ENCODE measurements around the gene ACYP1. TPM values are rescaled to one million over a fixed set of nuclear protein-coding genes. Genes with fewer than 3 reads are reported as not detected.

The ACYP1 gene
- total and polyA plus RNA-seq, 2 experiments from 2014 or later = 7.1 to 19.5 TPM

- H3K9me2 ChIP-seq (replicated peaks; ENCODE audit: insufficient read depth) = no peaks in the 10 kb centered on the region
- WGBS (ENCODE audit: low lambda C conversion rate, missing lambda C conversion rate) = 95% methylated on average over 6 of the region's 6 CpGs
- no peaks in the 10 kb centered on the region for H3K36me3 ChIP-seq (replicated peaks; ENCODE audit: insufficient read depth, low read depth)
Observed at GRCh38 chr14:75013290-75013689, 50.5 kb downstream of the ACYP1 start.

GRCh38 chr14:75011356-75011994 lies 52.3 kb downstream of the ACYP1 start:
- no peak for DNase-seq (ENCODE audit: low spot score)
- Histone ChIP-seq H3K9me2 (replicated peaks; ENCODE audit: insufficient read depth) (no peaks in the 10 kb centered on the region), H3K27me3 (no peaks in the 10 kb centered on the region), H2AFZ (no peak overlapping the region), H3K36me3 (replicated peaks; ENCODE audit: insufficient read depth, low read depth) (no peaks in the 10 kb centered on the region), H3K4me2 (no peak overlapping the region), H3K4me3 (no peak overlapping the region), H4K20me1 (ENCODE audit: insufficient read depth, poor library complexity, severe bottlenecking) (no peaks in the 10 kb centered on the region), H3K27ac (no peak overlapping the region), H3K4me1 (ENCODE audit: insufficient read depth) (no peaks in the 10 kb centered on the region), H3K79me2 (no peaks in the 10 kb centered on the region), H3K9me3 (ENCODE audit: low read depth) (no peaks in the 10 kb centered on the region)
- no peak for TF ChIP-seq EZH2 (IDR thresholded peaks at IDR 0.05; ENCODE audit: borderline replicate concordance)
- TF ChIP-seq EZH2phosphoT487 (IDR thresholded peaks at IDR 0.05; ENCODE audit: low read depth, severe bottlenecking, unreplicated experiment) = no peak
- no peak for TF ChIP-seq CTCF (IDR thresholded peaks at IDR 0.05; ENCODE audit: poor library complexity)
- 81% methylated on average over 4 of the region's 4 CpGs for WGBS (ENCODE audit: low lambda C conversion rate, missing lambda C conversion rate)

More at GRCh38 chr14:75013290-75013689, 50.5 kb downstream of the ACYP1 start:
- Histone ChIP-seq H2AFZ (no peak overlapping the region), H3K4me1 (ENCODE audit: insufficient read depth) (peaks cover 4% of the 10 kb centered on the region), H3K27me3 (no peaks in the 10 kb centered on the region), H3K9me3 (ENCODE audit: low read depth) (no peaks in the 10 kb centered on the region), H3K79me2 (no peaks in the 10 kb centered on the region), H4K20me1 (ENCODE audit: insufficient read depth, poor library complexity, severe bottlenecking) (no peaks in the 10 kb centered on the region), H3K27ac (no peak overlapping the region), H3K4me3 (no peak overlapping the region), H3K4me2 (no peak overlapping the region)
- no peak for DNase-seq (ENCODE audit: low spot score)
- TF ChIP-seq EZH2phosphoT487 (IDR thresholded peaks at IDR 0.05; ENCODE audit: low read depth, severe bottlenecking, unreplicated experiment) (no peak), CTCF (IDR thresholded peaks at IDR 0.05; ENCODE audit: poor library complexity) (no peak), EZH2 (IDR thresholded peaks at IDR 0.05; ENCODE audit: borderline replicate concordance) (no peak)

- 96% methylated on average over 4 of the region's 4 CpGs for WGBS (ENCODE audit: low lambda C conversion rate, missing lambda C conversion rate)
- H3K27me3 ChIP-seq = no peaks in the 10 kb centered on the region
- no peak overlapping the region for H2AFZ ChIP-seq
- no peak for TF ChIP-seq EZH2phosphoT487 (IDR thresholded peaks at IDR 0.05; ENCODE audit: low read depth, severe bottlenecking, unreplicated experiment)
- no peak for TF ChIP-seq CTCF (IDR thresholded peaks at IDR 0.05; ENCODE audit: poor library complexity)
- TF ChIP-seq EZH2 (IDR thresholded peaks at IDR 0.05; ENCODE audit: borderline replicate concordance) = no peak
- no peaks in the 10 kb centered on the region for H4K20me1 ChIP-seq (ENCODE audit: insufficient read depth, poor library complexity, severe bottlenecking)
- H3K4me2 ChIP-seq = no peak overlapping the region
- no peaks in the 10 kb centered on the region for H3K9me3 ChIP-seq (ENCODE audit: low read depth)
- peaks cover 2% of the 10 kb centered on the region for H3K79me2 ChIP-seq
- no peak for DNase-seq (ENCODE audit: low spot score)
- no peaks in the 10 kb centered on the region for H3K36me3 ChIP-seq (replicated peaks; ENCODE audit: insufficient read depth, low read depth)
- no peak overlapping the region for H3K4me3 ChIP-seq
- no peaks in the 10 kb centered on the region for H3K9me2 ChIP-seq (replicated peaks; ENCODE audit: insufficient read depth)
- H3K27ac ChIP-seq = no peak overlapping the region
- H3K4me1 ChIP-seq (ENCODE audit: insufficient read depth) = no peaks in the 10 kb centered on the region
Observed at GRCh38 chr14:75010472-75011093, 53.2 kb downstream of the ACYP1 start.

Measured in hepatocyte (in vitro differentiated cells).